ENCODE data around the gene ZNF554.

DNA sequence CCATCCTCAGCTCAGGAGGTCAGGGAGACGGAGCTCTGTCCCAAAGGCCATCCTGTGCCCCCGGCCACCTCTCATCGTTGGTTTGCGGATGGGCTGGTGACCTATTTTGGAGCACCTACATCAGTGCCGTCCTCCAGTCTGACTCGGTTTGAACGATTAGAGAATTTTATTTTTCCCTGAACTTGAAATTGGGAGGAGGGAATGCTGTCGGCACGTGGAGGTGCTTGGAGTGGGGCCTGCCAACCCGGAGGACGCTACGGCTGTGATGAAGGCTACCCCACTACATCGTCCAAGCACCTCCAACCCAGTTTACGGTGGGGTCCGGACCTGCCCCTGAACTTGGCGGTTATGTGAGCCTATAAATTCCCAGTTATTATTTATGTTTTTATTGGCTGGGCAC, 3.0 kb upstream of the ZNF554 start:
- no peak for TF ChIP-seq POLR2A (IDR thresholded peaks at IDR 0.05)
- TF ChIP-seq, protein P1, sequence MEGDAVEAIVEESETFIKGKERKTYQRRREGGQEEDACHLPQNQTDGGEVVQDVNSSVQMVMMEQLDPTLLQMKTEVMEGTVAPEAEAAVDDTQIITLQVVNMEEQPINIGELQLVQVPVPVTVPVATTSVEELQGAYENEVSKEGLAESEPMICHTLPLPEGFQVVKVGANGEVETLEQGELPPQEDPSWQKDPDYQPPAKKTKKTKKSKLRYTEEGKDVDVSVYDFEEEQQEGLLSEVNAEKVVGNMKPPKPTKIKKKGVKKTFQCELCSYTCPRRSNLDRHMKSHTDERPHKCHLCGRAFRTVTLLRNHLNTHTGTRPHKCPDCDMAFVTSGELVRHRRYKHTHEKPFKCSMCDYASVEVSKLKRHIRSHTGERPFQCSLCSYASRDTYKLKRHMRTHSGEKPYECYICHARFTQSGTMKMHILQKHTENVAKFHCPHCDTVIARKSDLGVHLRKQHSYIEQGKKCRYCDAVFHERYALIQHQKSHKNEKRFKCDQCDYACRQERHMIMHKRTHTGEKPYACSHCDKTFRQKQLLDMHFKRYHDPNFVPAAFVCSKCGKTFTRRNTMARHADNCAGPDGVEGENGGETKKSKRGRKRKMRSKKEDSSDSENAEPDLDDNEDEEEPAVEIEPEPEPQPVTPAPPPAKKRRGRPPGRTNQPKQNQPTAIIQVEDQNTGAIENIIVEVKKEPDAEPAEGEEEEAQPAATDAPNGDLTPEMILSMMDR (IDR thresholded peaks at IDR 0.05): no peak
